Testis (tissue), 3 donors: ENCODE data around the gene GSTT4. TPM values are rescaled to one million over a fixed set of nuclear protein-coding genes. Genes with fewer than 3 reads are reported as not detected.

Experiments
- DNase-seq: peaks from one replicate; pipeline ENCODE4 v3.0.0-alpha.2; 2019
- H3K27ac ChIP-seq, 2 donors: fragments of 200-600 bp; sonication (generic); one replicate each; pipeline ENCODE4 v1.5.1; 2019
- H3K27me3 ChIP-seq: fragments of 200-600 bp; sonication (generic); one replicate; pipeline ENCODE4 v1.5.1; 2019
- H3K36me3 ChIP-seq: fragments of 200-600 bp; sonication (generic); one replicate; pipeline ENCODE4 v1.5.1; 2017; ENCODE audit warnings: low read depth; ENCODE audit errors: missing control alignments
- H3K4me1 ChIP-seq: fragments of 200-600 bp; sonication (generic); one replicate; pipeline ENCODE4 v1.5.1; 2019
- H3K4me3 ChIP-seq, 2 donors: fragments of 200-600 bp; sonication (generic); one replicate each; pipeline ENCODE4 v1.5.1; 2017 to 2019
- H3K9me3 ChIP-seq: fragments of 200-600 bp; sonication (generic); one replicate; pipeline ENCODE4 v1.5.1; 2017
- CTCF ChIP-seq, 3 experiments: fragments of 450-650 bp in 2 of 3; fragments of 200-600 bp in 1 of 3; sonication (generic) in 1 of 3; IDR thresholded peaks; one replicate each; pipeline ENCODE4 v1.5.1; 2016 to 2019; ENCODE audit warnings: antibody characterized with exemption in 3 of 3, mild to moderate bottlenecking in 2 of 3, moderate library complexity in 1 of 3
- POLR2A ChIP-seq: fragments of 450-650 bp; IDR thresholded peaks from one replicate; pipeline ENCODE4 v1.6.1; 2017; ENCODE audit warnings: antibody characterized with exemption, mild to moderate bottlenecking, moderate library complexity
- WGBS, 2 donors: methylation state at CpG; one replicate each; pipeline ENCODE4 v1.1.5; 2018; 5-methylcytosine and 5-hydroxymethylcytosine counted together
- intact Hi-C: fragments of 100-400 bp; cut with DNase I; formaldehyde crosslinking; loops from one replicate; pipeline ENCODE4 v1.15.1; 2023; ENCODE audit warnings: low total_unique reads
- polyA plus RNA-seq: library from polyadenylated mRNA; stranded (reverse); fragments of 350-450 nt; fragmentation: Illumina TruSeq; extraction: RNeasy Lipid Tissue Mini Kit (QIAGEN cat#74804); gene quantifications from one replicate; pipeline ENCODE4 v1.2.3, GENCODE V29; 2014; ENCODE audit warnings: low read depth, low replicate concordance; ENCODE audit not compliant: insufficient read depth
- total RNA-seq, 2 donors: library from RNA; depleted of rRNA; stranded (reverse); fragments of >200 nt; gene quantifications; one replicate each; pipeline ENCODE4 v1.2.3, GENCODE V29; 2016

GSTT4 gene
- total and polyA plus RNA-seq, 3 donors from 2014 or later, result 3.0 to 22.8 (median 7.6) TPM

GRCh38 chr22:24040946-24041345, 35.7 kb upstream of the GSTT4 start:
- Histone ChIP-seq H3K4me1 (no peaks in the 10 kb centered on the region), H3K9me3 (no peaks in the 10 kb centered on the region), H3K27ac (no peak overlapping the region), H3K36me3 (no peaks in the 10 kb centered on the region), H3K27me3 (no peaks in the 10 kb centered on the region), H3K4me3 (no peak overlapping the region)
- WGBS, 2 donors, result 86 to 94% methylated on average over 4 of the region's 4 CpGs
- DNase-seq, result no peak
- TF ChIP-seq CTCF (IDR thresholded peaks at IDR 0.05) (no peak), POLR2A (no peak)
- intact Hi-C loops, result no loop called here

GRCh38 chr22:24039046-24039445, 33.8 kb upstream of the GSTT4 start:
- 80 to 92% methylated on average over 6 of the region's 6 CpGs for WGBS, 2 donors
- TF ChIP-seq CTCF (IDR thresholded peaks at IDR 0.05) (no peak), POLR2A (no peak)
- no peaks in the 10 kb centered on the region for H3K36me3 ChIP-seq
- DNase-seq, result no peak
- H3K4me3 ChIP-seq, result no peak overlapping the region
- H3K9me3 ChIP-seq, result no peaks in the 10 kb centered on the region
- intact Hi-C loops, result no loop called here
- H3K27me3 ChIP-seq, result no peaks in the 10 kb centered on the region
- H3K27ac ChIP-seq, result no peak overlapping the region
- no peaks in the 10 kb centered on the region for H3K4me1 ChIP-seq

GRCh38 chr22:24037851-24038765, 32.9 kb upstream of the GSTT4 start:
- intact Hi-C loops, result no loop called here
- H3K9me3 ChIP-seq, result no peaks in the 10 kb centered on the region
- H3K36me3 ChIP-seq, result no peaks in the 10 kb centered on the region
- H3K4me1 ChIP-seq, result no peaks in the 10 kb centered on the region
- no peak overlapping the region for H3K4me3 ChIP-seq
- 94 to 98% methylated on average over 8 of the region's 8 CpGs for WGBS, 2 donors
- TF ChIP-seq CTCF (IDR thresholded peaks at IDR 0.05) (no peak), POLR2A (no peak)
- DNase-seq, result no peak
- no peaks in the 10 kb centered on the region for H3K27me3 ChIP-seq
- H3K27ac ChIP-seq, result no peak overlapping the region

- Histone ChIP-seq H3K27me3 (no peaks in the 10 kb centered on the region), H3K4me1 (no peaks in the 10 kb centered on the region), H3K27ac (no peak overlapping the region), H3K9me3 (no peaks in the 10 kb centered on the region), H3K4me3 (no peak overlapping the region), H3K36me3 (no peaks in the 10 kb centered on the region)
- no peak for DNase-seq
- TF ChIP-seq POLR2A, result no peak
- intact Hi-C loops, result no loop called here
- WGBS, 2 donors, result 95 to 97% methylated on average over 5 of the region's 5 CpGs
Measured at GRCh38 chr22:24035296-24035695, 30.0 kb upstream of the GSTT4 start.

GRCh38 chr22:24033731-24034130, 28.5 kb upstream of the GSTT4 start:
- Histone ChIP-seq H3K36me3 (no peaks in the 10 kb centered on the region), H3K27me3 (no peaks in the 10 kb centered on the region), H3K9me3 (no peaks in the 10 kb centered on the region), H3K27ac (no peak overlapping the region), H3K4me1 (no peaks in the 10 kb centered on the region), H3K4me3 (no peak overlapping the region)
- no peak for DNase-seq
- WGBS, 2 donors, result 90% methylated on average over 4 of the region's 4 CpGs
- intact Hi-C loops, result no loop called here
- TF ChIP-seq CTCF (IDR thresholded peaks at IDR 0.05), result no peak
- no peak for TF ChIP-seq POLR2A
